ENCODE data around the gene MAPK1IP1L.

MAPK1IP1L gene

DNA sequence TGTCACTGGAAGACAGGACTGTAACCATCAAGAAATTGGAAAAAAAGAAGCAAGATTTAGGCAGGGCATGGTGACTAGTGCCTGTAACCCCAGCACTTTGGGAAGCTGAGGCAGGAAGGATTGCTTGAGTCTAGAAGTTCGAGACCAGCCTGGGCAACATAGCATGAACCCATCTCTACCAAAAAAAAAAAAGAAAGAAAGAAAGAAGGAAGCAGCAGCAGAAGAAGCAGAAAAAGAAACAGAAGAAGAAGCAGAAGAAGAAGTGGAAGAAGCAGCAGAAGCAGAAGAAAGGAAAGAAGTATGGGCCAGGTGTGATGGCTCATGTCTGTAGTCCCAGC is 47.1 kb downstream of the MAPK1IP1L start:
- no peak for DNase-seq

DNA sequence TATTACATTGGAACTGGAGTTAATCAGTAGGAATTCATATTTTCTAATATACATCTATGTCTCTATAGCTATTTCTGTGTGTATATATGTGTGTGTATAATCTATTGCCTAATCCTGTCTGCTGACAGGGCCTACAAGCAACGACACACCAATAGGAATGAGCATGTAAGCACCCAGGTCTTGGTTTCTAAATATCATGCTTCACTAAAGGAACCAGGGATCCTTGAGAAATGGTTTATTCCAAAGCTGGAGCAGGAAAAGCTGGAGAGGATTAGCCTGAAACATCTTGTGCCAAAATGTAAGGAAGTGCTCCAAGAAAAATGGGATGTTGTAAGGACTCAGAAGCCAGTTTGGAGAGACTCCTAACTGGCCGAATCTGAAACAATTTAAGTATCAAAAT is 48.3 kb downstream of the MAPK1IP1L start:
- no peak for DNase-seq

- no peak for DNase-seq
Measured at GRCh38 chr14:55101698-55102097, 50.3 kb downstream of the MAPK1IP1L start.

- DNase-seq, result peak; percentile 81
Measured at GRCh38 chr14:55102141-55102621, 50.7 kb downstream of the MAPK1IP1L start.

DNA sequence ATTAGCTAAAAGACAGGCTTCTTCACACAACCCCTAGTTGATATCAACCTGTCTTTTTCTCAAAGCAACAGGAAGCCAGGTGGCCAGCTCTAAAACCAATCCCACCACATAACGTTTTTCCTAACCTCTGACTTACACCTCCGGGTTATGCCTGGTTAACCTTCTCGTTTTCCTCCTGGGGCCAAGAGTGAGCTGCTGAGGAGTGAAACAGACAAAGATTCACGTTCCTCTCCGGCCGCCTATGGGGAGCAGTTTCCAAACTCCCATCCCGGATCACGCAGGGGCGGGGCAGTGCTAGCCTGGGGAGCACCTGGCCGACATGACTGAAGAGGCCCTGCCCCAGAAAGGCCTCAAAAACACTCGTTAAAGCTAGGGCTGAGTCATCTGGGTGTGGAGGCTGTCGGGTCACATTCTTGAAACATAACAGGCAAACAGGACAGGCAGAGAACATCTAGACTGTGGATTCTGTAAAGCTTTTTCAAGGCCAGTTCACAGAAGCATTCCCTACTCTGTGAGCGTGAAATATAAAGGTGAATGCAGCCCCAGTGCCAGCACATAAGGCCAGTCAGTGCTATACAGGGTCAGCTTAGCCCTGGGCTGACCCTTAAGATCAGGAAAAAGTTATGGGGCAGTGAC is 51.7 kb downstream of the MAPK1IP1L start:
- DNase-seq, result peak; percentile 74

GRCh38 chr14:55103971-55104954 is 52.8 kb downstream of the MAPK1IP1L start:
- no peak for DNase-seq

- no peak for DNase-seq
Measured at GRCh38 chr14:55105991-55106390, 54.5 kb downstream of the MAPK1IP1L start.

- DNase-seq, result no peak
Measured at GRCh38 chr14:55107766-55108554, 56.5 kb downstream of the MAPK1IP1L start.

DNA sequence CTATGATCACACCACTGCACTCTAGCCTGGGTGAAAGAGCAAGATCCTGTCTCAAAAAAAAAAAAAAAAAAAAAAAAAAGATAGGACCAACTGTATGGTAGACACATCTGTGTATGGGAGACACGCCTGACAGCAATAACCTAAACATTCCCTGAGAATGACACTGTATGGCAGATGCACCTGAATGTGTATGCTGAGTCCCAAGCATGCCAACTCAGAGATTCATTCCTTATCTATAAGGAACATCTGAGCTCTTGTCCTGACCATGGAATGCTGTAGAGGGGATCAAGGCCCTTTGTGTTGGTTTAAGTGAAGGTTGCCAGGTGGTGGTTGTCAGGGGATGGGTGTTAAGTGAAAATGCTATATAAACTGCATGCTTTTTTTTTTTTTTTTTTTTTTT is 58.4 kb downstream of the MAPK1IP1L start:
- DNase-seq, result no peak

DNA sequence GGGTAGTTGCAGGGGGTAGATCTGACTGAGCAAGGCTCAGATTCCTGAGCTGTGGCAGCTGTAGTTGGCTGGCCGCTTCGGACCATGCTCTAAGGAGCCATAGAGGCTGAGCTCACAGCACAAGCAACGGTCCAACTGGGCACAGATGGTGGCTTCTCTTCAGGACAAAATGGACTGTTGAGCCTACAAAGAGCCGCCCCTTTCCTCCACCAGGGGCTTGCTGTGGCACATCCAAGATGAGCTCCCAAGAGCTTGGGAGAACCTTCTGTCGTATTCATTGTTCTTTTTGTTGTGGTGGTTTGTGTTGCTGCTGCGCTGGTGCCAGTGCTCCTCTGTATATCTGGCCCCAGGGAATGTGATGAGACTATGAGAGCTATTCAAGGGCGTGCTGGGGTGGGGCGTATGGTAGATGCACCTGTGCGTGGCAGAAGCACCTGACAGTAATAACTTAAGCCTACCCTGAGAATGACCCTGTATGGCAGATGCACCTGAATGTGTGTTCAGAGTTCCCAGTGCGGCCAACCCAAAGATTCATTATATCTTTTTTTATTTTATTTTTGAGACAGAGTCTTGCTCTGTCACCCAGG is 59.8 kb downstream of the MAPK1IP1L start:
- no peak for DNase-seq

DNA sequence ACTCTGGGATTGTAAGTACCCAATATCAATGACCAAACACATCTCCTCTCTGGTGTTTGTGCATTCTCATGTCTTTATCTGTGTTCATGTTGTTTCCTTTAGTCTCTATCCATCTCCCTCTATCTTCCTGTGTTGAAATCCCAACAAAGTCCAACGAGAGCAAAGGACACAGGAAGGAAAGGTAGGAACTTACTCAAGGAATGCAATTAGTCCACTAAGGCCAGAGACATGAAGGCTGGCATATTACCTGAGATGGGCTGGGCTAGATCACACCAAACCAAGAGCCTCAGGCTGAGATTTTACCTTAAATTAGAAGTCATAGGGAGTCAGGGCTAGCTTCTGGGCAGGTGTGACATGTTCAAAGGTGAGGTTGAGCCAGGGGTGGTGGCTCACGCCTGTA is 63.3 kb downstream of the MAPK1IP1L start:
- no peak for DNase-seq

DNA sequence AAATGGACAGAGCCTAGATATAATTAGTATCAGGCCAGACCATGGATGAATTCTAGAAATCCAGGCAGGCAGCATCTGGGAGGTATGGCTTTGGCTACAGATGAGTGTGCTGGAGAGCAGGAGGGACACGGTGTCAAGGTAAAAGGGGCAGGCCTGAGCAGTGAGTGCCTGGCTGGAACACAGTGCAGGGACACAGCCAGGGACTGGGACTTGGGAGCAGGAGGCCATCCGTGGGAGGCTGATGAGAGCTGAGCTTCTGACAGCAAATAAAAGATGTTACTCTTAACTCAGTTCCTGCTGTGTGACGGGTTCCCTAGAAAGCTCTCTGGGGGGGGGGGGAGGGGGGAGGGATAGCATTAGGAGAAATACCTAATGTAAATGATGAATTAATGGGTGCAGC is 64.0 kb downstream of the MAPK1IP1L start:
- DNase-seq, result no peak

- DNase-seq, result no peak
Measured at GRCh38 chr14:55115861-55116245, 64.4 kb downstream of the MAPK1IP1L start.

DNA sequence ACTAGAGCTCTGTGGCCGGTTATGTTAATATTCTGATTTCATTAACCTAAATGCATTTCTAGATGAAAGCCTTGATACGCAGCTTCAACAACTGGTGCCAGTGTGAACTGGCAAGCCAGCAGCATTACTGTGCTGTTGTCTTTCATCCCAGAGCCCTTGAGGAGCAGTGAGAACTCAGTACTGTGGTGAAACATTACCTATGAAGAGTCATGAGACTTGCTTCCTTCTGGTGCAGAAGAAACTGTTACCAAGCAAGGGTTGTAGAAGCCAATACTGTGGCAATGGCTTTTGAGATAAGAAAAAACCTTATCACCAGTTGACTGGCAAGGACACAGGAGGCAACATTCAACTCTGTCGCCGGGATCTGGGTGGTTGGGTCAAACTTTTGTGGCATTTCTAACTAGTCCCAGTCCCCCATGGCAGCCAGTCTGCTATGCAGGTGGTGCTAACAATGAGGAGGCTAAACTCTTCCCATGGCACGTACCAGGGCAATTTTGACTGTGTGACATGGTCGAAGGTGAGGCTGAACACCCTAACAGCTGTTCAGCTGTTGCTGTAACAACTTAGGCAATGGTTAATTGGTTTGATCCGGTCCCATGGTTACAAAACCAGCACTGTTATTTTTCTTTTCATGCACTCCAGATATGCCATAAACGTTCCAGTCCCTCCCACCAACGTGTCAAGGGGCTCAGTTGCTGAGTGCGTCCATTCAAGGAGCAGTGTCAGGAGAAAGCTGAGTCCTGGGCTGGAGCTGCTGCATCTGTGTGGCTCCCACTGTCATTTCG is 65.0 kb downstream of the MAPK1IP1L start:
- no peak for DNase-seq

DNA sequence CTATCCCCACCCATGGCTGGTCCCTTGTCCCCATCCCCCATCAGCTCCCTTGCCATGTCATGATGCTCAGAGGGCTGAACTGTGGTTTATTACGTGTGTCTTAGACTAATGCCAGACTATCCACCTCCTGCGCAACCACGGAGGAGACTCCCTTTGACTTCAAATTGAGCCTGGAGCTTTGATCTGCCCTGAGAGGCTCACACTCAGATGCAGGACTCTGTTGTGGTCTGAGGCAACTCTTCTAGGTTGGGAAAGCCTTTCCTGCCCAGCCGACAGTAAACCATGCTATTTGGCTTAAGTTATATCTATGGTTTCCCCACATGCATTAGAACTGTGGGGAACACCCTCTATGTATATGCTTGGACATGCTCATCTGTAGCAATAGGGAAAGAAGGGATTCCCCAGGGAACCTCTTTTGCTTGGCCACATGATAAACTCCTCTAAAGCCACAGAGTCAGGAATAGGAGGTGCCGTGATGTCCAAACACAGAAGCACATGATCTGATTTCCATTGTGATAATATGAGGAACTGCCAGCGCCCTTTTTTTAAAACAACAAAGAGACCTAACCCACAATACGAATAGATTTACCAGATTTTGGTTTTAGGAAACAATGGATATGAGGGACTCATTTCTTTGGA is 66.5 kb downstream of the MAPK1IP1L start:
- DNase-seq, result no peak

- no peak for DNase-seq
Measured at GRCh38 chr14:55118761-55119160, 67.3 kb downstream of the MAPK1IP1L start.
